OCI-LY1 (cell line): ENCODE data around the gene TGM2.

Source experiments
- H2AFZ ChIP-seq: fragments of 200-600 bp; sonication (generic), shearing (Covaris generic); 2 replicates; pipeline ENCODE4 v1.6.0; 2014; ENCODE audit warnings: antibody characterized with exemption, mild to moderate bottlenecking, low read length
- H3F3A ChIP-seq: fragments of 200-600 bp; sonication (generic), shearing (Covaris generic); 2 replicates; pipeline ENCODE4 v1.6.0; 2014; ENCODE audit warnings: mild to moderate bottlenecking, antibody characterized with exemption, low read length, moderate library complexity; ENCODE audit not compliant: insufficient read depth
- H3K27ac ChIP-seq: fragments of 200-600 bp; sonication (generic); 2 replicates; pipeline ENCODE4 v1.5.1; 2014; ENCODE audit warnings: low read length, mixed run types, mild to moderate bottlenecking, low read depth; ENCODE audit not compliant: poor library complexity, severe bottlenecking
- H3K27me3 ChIP-seq: fragments of 200-600 bp; sonication (generic); 2 replicates; pipeline ENCODE4 v1.6.0; 2014; ENCODE audit warnings: antibody characterized with exemption, mild to moderate bottlenecking, low read length, moderate library complexity; ENCODE audit not compliant: insufficient read depth
- H3K36me3 ChIP-seq: fragments of 200-600 bp; sonication (generic); 2 replicates; pipeline ENCODE4 v1.6.1; 2014; ENCODE audit warnings: mild to moderate bottlenecking, antibody characterized with exemption, low read length, moderate library complexity, mixed read lengths; ENCODE audit not compliant: insufficient read depth
- H3K4me1 ChIP-seq: fragments of 200-600 bp; sonication (generic); 2 replicates; pipeline ENCODE4 v1.5.1; 2014; ENCODE audit warnings: mild to moderate bottlenecking, low read length, moderate library complexity; ENCODE audit not compliant: insufficient read depth, severe bottlenecking
- H3K4me2 ChIP-seq: fragments of 200-600 bp; sonication (generic), shearing (Covaris generic); 2 replicates; pipeline ENCODE4 v1.6.1; 2014; ENCODE audit warnings: low read length
- H3K4me3 ChIP-seq: fragments of 200-600 bp; sonication (generic); 2 replicates; pipeline ENCODE4 v1.5.1; 2014; ENCODE audit warnings: low read length, low read depth, mild to moderate bottlenecking, mixed read lengths; ENCODE audit not compliant: poor library complexity, severe bottlenecking
- H3K79me2 ChIP-seq: fragments of 200-600 bp; shearing (Covaris generic); 2 replicates; pipeline ENCODE4 v1.6.1; 2016; ENCODE audit warnings: mixed run types, low read length, mixed read lengths; ENCODE audit not compliant: insufficient read depth
- H3K9ac ChIP-seq: fragments of 200-600 bp; sonication (generic), shearing (Covaris generic); 2 replicates; pipeline ENCODE4 v1.6.1; 2014; ENCODE audit warnings: mild to moderate bottlenecking, low read length, mixed read lengths
- H3K9me2 ChIP-seq: fragments of 200-600 bp; sonication (generic), shearing (Covaris generic); 2 replicates; pipeline ENCODE4 v1.6.1; 2014; ENCODE audit warnings: low read depth, mild to moderate bottlenecking, low read length, mixed read lengths
- H3K9me3 ChIP-seq: fragments of 200-600 bp; shearing (Covaris generic); 2 replicates; pipeline ENCODE4 v1.6.1; 2014; ENCODE audit warnings: low read length, mixed read lengths
- H4K20me1 ChIP-seq: fragments of 200-600 bp; sonication (generic), shearing (Covaris generic); 2 replicates; pipeline ENCODE4 v1.6.0; 2016; ENCODE audit warnings: mild to moderate bottlenecking, low read length; ENCODE audit not compliant: insufficient read depth
- EZH2 ChIP-seq: fragments of 200-600 bp; sonication (generic), shearing (Covaris generic); IDR thresholded peaks from 2 replicates; pipeline ENCODE4 v1.8.0; 2017; ENCODE audit warnings: borderline replicate concordance, mixed run types, mild to moderate bottlenecking, antibody characterized with exemption, low read length, moderate library complexity, mixed read lengths
- TF ChIP-seq, protein P1 (sequence below): fragments of 200-600 bp; sonication (generic), shearing (Covaris generic); IDR thresholded peaks from 2 replicates; pipeline ENCODE4 v1.5.1; 2017; ENCODE audit warnings: mild to moderate bottlenecking, antibody characterized with exemption, low read length, moderate library complexity, mixed read lengths

Gene TGM2

DNA sequence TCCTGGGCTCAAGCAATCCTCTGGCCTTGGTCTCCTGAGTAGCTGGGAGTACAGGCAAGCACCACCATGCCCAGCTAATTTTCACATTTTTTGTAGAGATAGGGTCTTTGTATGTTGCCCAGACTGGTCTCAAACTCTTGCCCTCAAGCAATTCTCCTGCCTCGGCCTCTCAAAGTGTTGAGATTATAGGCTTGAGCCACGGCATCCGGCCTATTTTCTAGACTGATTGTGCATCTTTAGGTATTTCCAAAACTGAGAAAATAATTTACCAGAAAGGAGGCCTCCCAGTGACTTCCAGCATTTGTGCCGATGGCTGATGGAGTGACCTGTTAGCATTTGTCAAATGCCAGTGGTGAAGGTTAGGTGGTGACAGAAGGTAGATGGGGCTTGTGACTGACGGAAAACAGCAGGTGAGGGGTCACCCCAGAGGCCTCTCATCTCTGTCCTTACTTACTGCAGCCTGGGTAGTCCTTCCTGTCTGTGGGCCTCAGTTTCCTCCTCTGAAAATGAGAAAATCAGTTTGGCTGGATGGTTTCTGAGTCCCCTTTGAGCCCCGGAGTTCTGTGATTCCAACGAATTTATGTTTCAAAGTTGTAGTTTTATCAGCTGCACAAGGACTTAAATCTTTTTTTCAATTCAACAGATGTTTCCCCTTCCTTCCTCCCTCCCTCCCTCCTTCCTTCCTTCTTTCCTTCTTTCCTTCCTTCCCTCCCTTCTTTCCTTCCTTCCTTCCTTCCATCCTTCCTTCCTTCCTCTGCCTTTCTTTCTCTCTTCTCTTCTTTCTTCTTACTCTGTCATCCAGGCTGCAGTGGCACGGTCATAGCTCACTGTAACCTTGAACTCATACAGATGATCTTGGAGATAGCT is 53.5 kb downstream of the TGM2 start:
- Histone ChIP-seq H2AFZ (no peak overlapping the region), H3K9me3 (no peaks in the 10 kb centered on the region), H3K4me1 (no peaks in the 10 kb centered on the region), H3K27me3 (no peaks in the 10 kb centered on the region), H3K4me3 (no peak overlapping the region), H4K20me1 (no peaks in the 10 kb centered on the region), H3F3A (no peaks in the 10 kb centered on the region), H3K27ac (no peak overlapping the region), H3K9me2 (no peaks in the 10 kb centered on the region), H3K4me2 (no peak overlapping the region), H3K79me2 (no peaks in the 10 kb centered on the region), H3K9ac (no peak overlapping the region), H3K36me3 (no peaks in the 10 kb centered on the region)
- TF ChIP-seq EZH2: no peak
- TF ChIP-seq, protein P1, sequence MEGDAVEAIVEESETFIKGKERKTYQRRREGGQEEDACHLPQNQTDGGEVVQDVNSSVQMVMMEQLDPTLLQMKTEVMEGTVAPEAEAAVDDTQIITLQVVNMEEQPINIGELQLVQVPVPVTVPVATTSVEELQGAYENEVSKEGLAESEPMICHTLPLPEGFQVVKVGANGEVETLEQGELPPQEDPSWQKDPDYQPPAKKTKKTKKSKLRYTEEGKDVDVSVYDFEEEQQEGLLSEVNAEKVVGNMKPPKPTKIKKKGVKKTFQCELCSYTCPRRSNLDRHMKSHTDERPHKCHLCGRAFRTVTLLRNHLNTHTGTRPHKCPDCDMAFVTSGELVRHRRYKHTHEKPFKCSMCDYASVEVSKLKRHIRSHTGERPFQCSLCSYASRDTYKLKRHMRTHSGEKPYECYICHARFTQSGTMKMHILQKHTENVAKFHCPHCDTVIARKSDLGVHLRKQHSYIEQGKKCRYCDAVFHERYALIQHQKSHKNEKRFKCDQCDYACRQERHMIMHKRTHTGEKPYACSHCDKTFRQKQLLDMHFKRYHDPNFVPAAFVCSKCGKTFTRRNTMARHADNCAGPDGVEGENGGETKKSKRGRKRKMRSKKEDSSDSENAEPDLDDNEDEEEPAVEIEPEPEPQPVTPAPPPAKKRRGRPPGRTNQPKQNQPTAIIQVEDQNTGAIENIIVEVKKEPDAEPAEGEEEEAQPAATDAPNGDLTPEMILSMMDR: no peak

GRCh38 chr20:38110525-38111178 is 54.4 kb downstream of the TGM2 start:
- no peak overlapping the region for H2AFZ ChIP-seq
- H3K79me2 ChIP-seq: no peaks in the 10 kb centered on the region
- TF ChIP-seq EZH2: no peak
- TF ChIP-seq, protein P1: no peak
- H3K36me3 ChIP-seq: no peaks in the 10 kb centered on the region
- H3F3A ChIP-seq: no peaks in the 10 kb centered on the region
- no peaks in the 10 kb centered on the region for H3K9me3 ChIP-seq
- no peaks in the 10 kb centered on the region for H3K4me1 ChIP-seq
- no peaks in the 10 kb centered on the region for H4K20me1 ChIP-seq
- H3K9me2 ChIP-seq: no peaks in the 10 kb centered on the region
- H3K27me3 ChIP-seq: no peaks in the 10 kb centered on the region
- H3K27ac ChIP-seq: no peak overlapping the region
- no peak overlapping the region for H3K9ac ChIP-seq
- no peak overlapping the region for H3K4me3 ChIP-seq
- H3K4me2 ChIP-seq: no peak overlapping the region

DNA sequence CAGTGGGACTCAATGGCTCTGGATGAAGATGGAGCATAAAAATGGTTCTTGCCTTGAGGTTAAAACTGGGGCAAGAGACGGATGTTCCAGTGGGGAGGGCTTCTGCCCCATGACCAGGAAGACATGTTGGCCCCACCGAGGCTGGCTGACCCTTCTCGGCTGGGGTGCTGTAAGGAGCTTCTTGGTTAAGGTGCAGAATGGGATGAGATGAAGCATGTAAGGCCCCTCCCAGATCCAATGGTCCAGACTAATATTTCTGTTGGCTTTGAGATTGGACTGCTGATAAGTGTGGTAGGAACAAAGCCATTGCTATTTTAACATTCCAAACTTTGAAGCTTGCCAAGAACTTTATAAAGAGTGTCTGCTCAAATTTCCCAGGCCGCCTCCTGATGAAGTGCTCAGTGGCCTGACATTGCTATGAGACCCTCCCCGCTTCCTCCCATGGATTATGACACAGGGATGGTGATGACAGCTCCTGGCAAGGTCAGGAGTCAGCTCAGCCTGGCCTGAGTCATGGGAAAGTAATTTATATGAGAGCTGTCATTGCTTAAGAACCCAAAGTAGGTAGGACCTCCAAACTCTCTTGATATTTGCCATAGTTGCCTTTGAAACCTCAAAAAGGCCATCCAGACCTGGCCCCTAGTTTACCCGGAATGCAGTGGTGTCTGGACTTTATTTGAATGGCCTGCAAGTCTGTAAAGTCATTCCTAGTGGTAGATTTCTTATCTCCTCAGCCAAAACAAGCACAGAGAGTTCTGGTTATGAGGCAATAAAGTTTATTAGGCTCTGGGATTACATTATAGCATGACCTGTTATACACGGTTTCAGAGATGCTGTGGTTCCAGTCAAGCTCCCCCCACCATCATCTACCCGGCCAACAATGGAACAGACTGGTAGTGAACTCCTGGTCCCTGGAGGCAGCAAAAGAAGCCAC is 55.2 kb downstream of the TGM2 start:
- no peaks in the 10 kb centered on the region for H3K9me3 ChIP-seq
- no peaks in the 10 kb centered on the region for H3K4me1 ChIP-seq
- no peak overlapping the region for H3K27ac ChIP-seq
- no peaks in the 10 kb centered on the region for H3K36me3 ChIP-seq
- no peak overlapping the region for H3K9ac ChIP-seq
- no peaks in the 10 kb centered on the region for H3F3A ChIP-seq
- no peaks in the 10 kb centered on the region for H4K20me1 ChIP-seq
- no peaks in the 10 kb centered on the region for H3K27me3 ChIP-seq
- no peak overlapping the region for H2AFZ ChIP-seq
- H3K9me2 ChIP-seq: no peaks in the 10 kb centered on the region
- H3K4me3 ChIP-seq: no peak overlapping the region
- no peak overlapping the region for H3K4me2 ChIP-seq
- TF ChIP-seq EZH2: no peak
- TF ChIP-seq, protein P1: no peak
- H3K79me2 ChIP-seq: no peaks in the 10 kb centered on the region
